ENCODE data around the gene PTPRD.
A peak's percentile ranks its signal among the peaks of the same experiment; 100 is the strongest.
"Not testable (repeated sequence)": the region's sequence is repeated elsewhere in the genome, so short reads cannot be mapped to it uniquely, and the experiment has no call there.

PTPRD gene

GRCh38 chr9:9426454-9426853 is 1186.3 kb downstream of the PTPRD start:
- DNase-seq, result not testable (repeated sequence)

GRCh38 chr9:9412241-9412640 is 1200.6 kb downstream of the PTPRD start:
- DNase-seq, result no peak

- no peak for DNase-seq
Measured at GRCh38 chr9:9410736-9411135, 1202.1 kb downstream of the PTPRD start.

GRCh38 chr9:9399982-9400381 is 1212.8 kb downstream of the PTPRD start:
- DNase-seq, result no peak

GRCh38 chr9:9396518-9396917 is 1216.3 kb downstream of the PTPRD start:
- no peak for DNase-seq

- DNase-seq, result no peak
Measured at GRCh38 chr9:9395539-9395938, 1217.3 kb downstream of the PTPRD start.

- no peak for DNase-seq
Measured at GRCh38 chr9:9392755-9393154, 1220.0 kb downstream of the PTPRD start.

GRCh38 chr9:9389904-9390303 is 1222.9 kb downstream of the PTPRD start:
- DNase-seq, result no peak

GRCh38 chr9:9387511-9388115 is 1225.2 kb downstream of the PTPRD start:
- DNase-seq, result no peak

GRCh38 chr9:9362332-9362731 is 1250.5 kb downstream of the PTPRD start:
- no peak for DNase-seq

GRCh38 chr9:9352877-9353481 is 1259.8 kb downstream of the PTPRD start:
- no peak for DNase-seq

GRCh38 chr9:9341203-9341602 is 1271.6 kb downstream of the PTPRD start:
- DNase-seq, result no peak

GRCh38 chr9:9337129-9337528 is 1275.7 kb downstream of the PTPRD start:
- no peak for DNase-seq

- no peak for DNase-seq
Measured at GRCh38 chr9:9326749-9327148, 1286.1 kb downstream of the PTPRD start.

- DNase-seq, result no peak
Measured at GRCh38 chr9:9319007-9319406, 1293.8 kb downstream of the PTPRD start.

- DNase-seq, result not testable (repeated sequence)
Measured at GRCh38 chr9:9310743-9311142, 1302.1 kb downstream of the PTPRD start.

GRCh38 chr9:9305600-9305999 is 1307.2 kb downstream of the PTPRD start:
- DNase-seq, result no peak

GRCh38 chr9:9299134-9299533 is 1313.7 kb downstream of the PTPRD start:
- DNase-seq, result peak; percentile 7

- DNase-seq, result no peak
Measured at GRCh38 chr9:9286001-9286400, 1326.8 kb downstream of the PTPRD start.

- DNase-seq, result no peak
Measured at GRCh38 chr9:9284201-9284600, 1328.6 kb downstream of the PTPRD start.

GRCh38 chr9:9283159-9283986 is 1329.4 kb downstream of the PTPRD start:
- DNase-seq, result no peak

GRCh38 chr9:9275601-9276000 is 1337.2 kb downstream of the PTPRD start:
- no peak for DNase-seq

- no peak for DNase-seq
Measured at GRCh38 chr9:9257999-9258498, 1354.8 kb downstream of the PTPRD start.

GRCh38 chr9:9246726-9247125 is 1366.1 kb downstream of the PTPRD start:
- DNase-seq, result no peak

All from NCI-H2171 treated with DMSO at 0.1 percent for 48 hours (cell line).